ENCODE measurements around the gene GALNTL6.
A peak's percentile ranks its signal among the peaks of the same experiment; 100 is the strongest.

The GALNTL6 gene

GRCh38 chr4:171876636-171877035 is 63.4 kb downstream of the GALNTL6 start:
- no peak for DNase-seq (ENCODE audit: low read depth)
- TF ChIP-seq CTCF (conservative IDR thresholded peaks at IDR 0.05; ENCODE audit: low read depth, low read length), result no peak
- no peak overlapping the region for H3K4me3 ChIP-seq (ENCODE audit: low read length)

DNA sequence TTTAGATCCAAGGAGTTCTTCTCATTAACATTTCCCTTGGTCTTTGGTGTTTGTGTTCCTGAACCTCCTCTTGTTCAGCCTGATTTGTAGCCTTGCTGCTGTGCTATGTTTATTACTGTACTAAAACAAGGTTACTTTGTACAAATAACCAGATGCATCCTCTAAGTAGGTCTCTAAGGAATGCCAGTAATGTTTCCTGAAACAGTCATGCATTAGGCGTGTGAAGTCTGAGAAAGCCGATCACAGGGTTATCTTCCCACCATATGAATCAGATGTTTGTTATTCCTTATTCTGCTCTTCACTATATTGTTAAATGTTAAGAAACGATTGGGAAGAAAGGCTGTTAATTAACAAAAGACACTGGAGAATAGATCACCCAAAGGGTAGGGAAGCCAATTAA is 66.9 kb downstream of the GALNTL6 start:
- no peak for TF ChIP-seq CTCF (conservative IDR thresholded peaks at IDR 0.05; ENCODE audit: low read depth, low read length)
- no peak overlapping the region for H3K4me3 ChIP-seq (ENCODE audit: low read length)
- peak; percentile 96 for DNase-seq (ENCODE audit: low read depth)

GRCh38 chr4:171889681-171890080 is 76.5 kb downstream of the GALNTL6 start:
- TF ChIP-seq CTCF (conservative IDR thresholded peaks at IDR 0.05; ENCODE audit: low read depth, low read length), result no peak
- no peak overlapping the region for H3K4me3 ChIP-seq (ENCODE audit: low read length)
- no peak for DNase-seq (ENCODE audit: low read depth)

- TF ChIP-seq CTCF (conservative IDR thresholded peaks at IDR 0.05; ENCODE audit: low read depth, low read length), result no peak
- no peak overlapping the region for H3K4me3 ChIP-seq (ENCODE audit: low read length)
- DNase-seq (ENCODE audit: low read depth), result no peak
Observed at GRCh38 chr4:171891038-171891437, 77.8 kb downstream of the GALNTL6 start.

- TF ChIP-seq CTCF (conservative IDR thresholded peaks at IDR 0.05; ENCODE audit: low read depth, low read length), result no peak
- DNase-seq (ENCODE audit: low read depth), result peak; percentile 84
- no peak overlapping the region for H3K4me3 ChIP-seq (ENCODE audit: low read length)
Observed at GRCh38 chr4:171896426-171896825, 83.2 kb downstream of the GALNTL6 start.

DNA sequence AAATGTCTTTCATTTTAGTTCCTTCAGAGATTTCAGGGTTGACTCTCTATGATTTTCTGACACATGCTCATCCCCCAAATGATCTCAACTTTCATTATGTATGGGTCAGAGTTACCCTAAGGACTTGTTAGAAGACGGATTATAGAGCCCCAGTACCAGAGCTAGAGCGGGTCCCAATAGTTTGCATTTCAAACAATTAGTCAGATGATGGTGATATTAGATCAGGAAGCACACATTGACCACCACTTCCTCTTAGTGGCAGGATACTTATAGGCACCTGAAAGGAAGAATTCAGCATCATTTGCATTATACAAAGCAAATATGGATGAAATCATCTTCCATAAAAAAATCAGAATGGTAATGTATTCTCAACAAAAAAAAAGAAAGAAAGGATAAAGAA is 106.1 kb downstream of the GALNTL6 start:
- no peak overlapping the region for H3K4me3 ChIP-seq (ENCODE audit: low read length)
- no peak for TF ChIP-seq CTCF (conservative IDR thresholded peaks at IDR 0.05; ENCODE audit: low read depth, low read length)
- DNase-seq (ENCODE audit: low read depth), result no peak

DNA sequence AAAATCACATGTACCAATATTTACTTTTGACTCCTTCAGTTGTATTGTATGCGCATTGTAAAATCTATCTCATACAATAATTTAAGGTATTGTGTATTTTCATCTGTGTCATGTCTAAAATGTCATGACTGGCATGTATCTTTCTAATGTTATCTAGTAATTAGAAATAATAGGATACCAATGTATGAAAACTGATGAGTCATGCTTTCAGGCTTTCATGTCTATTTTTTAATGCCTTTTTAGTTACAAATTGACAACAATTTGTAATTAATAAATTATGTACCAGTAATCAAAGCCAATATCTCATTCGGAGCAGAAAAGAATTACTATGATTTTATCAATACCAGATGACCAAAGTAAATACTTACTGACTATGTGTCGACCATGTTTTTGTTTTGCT is 107.7 kb downstream of the GALNTL6 start:
- DNase-seq (ENCODE audit: low read depth), result no peak

More for the DNA sequence above, 107.7 kb downstream of the GALNTL6 start:
- TF ChIP-seq CTCF (conservative IDR thresholded peaks at IDR 0.05; ENCODE audit: low read depth, low read length), result no peak
- H3K4me3 ChIP-seq (ENCODE audit: low read length), result no peak overlapping the region
